Naive B cell (primary cell): Measurements from ENCODE around the gene AP3M1. TPM values are rescaled to one million over a fixed set of nuclear protein-coding genes. Genes with fewer than 3 reads are reported as not detected.
"Not testable (repeated sequence)": the region's sequence is repeated elsewhere in the genome, so short reads cannot be mapped to it uniquely, and the experiment has no call there.

Source experiments
- ATAC-seq, 2 donors: fragments of 150-1000 bp; cut with Tn5 transposase; 2 replicates each; pipeline ENCODE4 v1.10.0; 2021; ENCODE audit warnings: low read depth in 2 of 2, mild to moderate bottlenecking in 2 of 2, moderate library complexity in 2 of 2
- DNase-seq: peaks from one replicate; pipeline ENCODE4 v3.0.0; 2022
- H3K27ac Mint-ChIP-seq, 6 donors: one replicate each; pipeline ENCODE4 v1.8.0; 2020 to 2022; ENCODE audit warnings: mild to moderate bottlenecking in 6 of 6, mixed read lengths in 6 of 6, moderate library complexity in 5 of 6, inconsistent platforms in 2 of 6
- H3K27me3 Mint-ChIP-seq, 3 donors: one replicate each; pipeline ENCODE4 v1.8.0; 2021 to 2022; ENCODE audit warnings: mixed read lengths in 3 of 3, mild to moderate bottlenecking in 1 of 3
- H3K36me3 Mint-ChIP-seq, 2 donors: one replicate each; pipeline ENCODE4 v1.8.0; 2020 to 2022; ENCODE audit warnings: mixed read lengths in 2 of 2, inconsistent platforms in 1 of 2, mild to moderate bottlenecking in 1 of 2
- H3K4me1 Mint-ChIP-seq, 3 donors: one replicate each; pipeline ENCODE4 v1.8.0; 2020 to 2022; ENCODE audit warnings: mixed read lengths in 3 of 3, inconsistent platforms in 1 of 3, mild to moderate bottlenecking in 1 of 3, moderate library complexity in 1 of 3
- H3K4me3 Mint-ChIP-seq, 8 donors: one replicate each; pipeline ENCODE4 v1.8.0; 2020 to 2022; ENCODE audit warnings: mild to moderate bottlenecking in 8 of 8, mixed read lengths in 8 of 8, moderate library complexity in 8 of 8, inconsistent platforms in 2 of 8
- H3K9me3 Mint-ChIP-seq, 7 donors: one replicate each; pipeline ENCODE4 v1.8.0; 2020 to 2022; ENCODE audit warnings: mixed read lengths in 7 of 7, mild to moderate bottlenecking in 5 of 7, inconsistent platforms in 2 of 7, moderate library complexity in 1 of 7
- polyA plus RNA-seq, 6 donors: library from polyadenylated mRNA; unstranded; fragments of 300-500 nt; fragmentation: Illumina TruSeq; gene quantifications; one replicate each; pipeline ENCODE4 v1.2.3, GENCODE V29; 2021; ENCODE audit warnings: low read depth in 6 of 6

The AP3M1 gene
- 10 to 100 TPM; 28.8 to 40.8 (median 32.9) TPM for polyA plus RNA-seq

DNA sequence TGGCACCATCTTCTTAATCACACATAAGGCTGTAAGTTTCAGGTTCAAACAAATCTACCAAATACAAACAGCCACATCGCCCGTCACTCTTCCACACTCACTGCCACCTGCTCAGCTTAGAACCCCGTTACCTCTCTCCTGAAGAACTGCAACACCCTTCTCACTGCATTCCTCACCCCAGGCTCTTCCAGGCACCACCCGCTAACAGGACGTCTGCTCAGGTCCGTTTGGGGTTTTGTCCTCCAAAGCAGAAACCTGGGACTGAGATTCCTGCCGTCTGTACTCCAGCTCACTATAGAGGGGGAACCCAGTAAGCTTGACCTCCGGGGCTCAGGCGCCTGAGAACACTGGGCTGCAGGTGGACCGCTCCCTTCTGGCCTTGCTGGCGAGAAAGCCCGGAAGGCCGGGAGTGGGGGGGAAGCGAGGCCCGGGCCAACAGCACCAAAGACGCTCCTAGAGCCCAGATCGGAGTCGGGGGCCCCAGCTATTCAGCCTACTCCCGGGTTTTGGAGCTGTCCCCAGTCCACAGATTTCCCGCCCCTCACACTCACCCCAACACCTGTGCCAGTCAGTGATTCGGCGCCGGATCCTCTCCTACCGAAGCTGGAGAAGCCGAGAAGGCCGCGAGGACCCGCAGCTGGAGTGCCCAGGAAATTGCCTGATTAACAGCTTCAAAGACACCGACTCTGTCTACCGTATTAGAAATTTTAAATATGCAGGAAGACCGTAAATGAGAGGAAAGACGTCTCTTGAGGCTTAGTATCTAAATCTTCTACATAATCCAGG lies at the start of gene AP3M1:
TSS of gene AP3M1 (minus strand) at position 625 of the 786 bp plus-strand sequence. CDS start 12,449 bp downstream, outside the sequence.
- Mint-ChIP-seq H3K27ac (peak within 1 kb of the TSS in 3 of 6 donors; percentile 12 to 75 (median 66)), H3K9me3 (no peaks in the 10 kb centered on the region), H3K36me3 (peaks cover 4 to 8% of the 10 kb centered on the region in 2 donors), H3K4me3 (no peak within 1 kb of the TSS), H3K27me3 (no peaks in the 10 kb centered on the region), H3K4me1 (peaks cover 44 to 57% (median 52%) of the 10 kb centered on the region in 3 donors)
- ATAC-seq (peak; percentile 47 to 50), DNase-seq (no peak)

DNA sequence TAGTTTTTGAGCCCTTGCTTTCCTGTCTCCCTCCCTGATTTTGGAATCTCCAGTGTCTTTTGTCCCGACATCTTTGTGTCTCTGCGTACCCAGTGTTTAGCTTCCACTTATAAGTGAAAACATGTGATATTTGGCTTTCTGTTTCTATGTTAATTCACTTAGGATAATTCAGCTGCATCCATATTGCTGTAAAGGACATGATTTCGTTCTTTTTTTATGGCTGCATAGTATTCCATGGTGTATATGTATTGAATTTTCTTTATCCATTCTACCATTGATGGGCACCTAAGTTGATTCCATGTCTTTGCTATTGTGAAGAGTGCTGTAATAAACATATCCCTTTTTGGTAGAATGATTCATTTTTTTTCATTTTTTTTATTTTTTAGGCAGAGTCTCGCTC lies 48.7 kb upstream of the AP3M1 start:
- H3K27me3 Mint-ChIP-seq, result no peaks in the 10 kb centered on the region
- H3K9me3 Mint-ChIP-seq, result peaks cover 0 to 2% (median 0%) of the 10 kb centered on the region in 7 donors
- no peak for DNase-seq
- H3K36me3 Mint-ChIP-seq, result peaks cover 3 to 13% of the 10 kb centered on the region in 2 donors
- H3K4me1 Mint-ChIP-seq, result peaks cover 28 to 45% (median 32%) of the 10 kb centered on the region in 3 donors
- H3K27ac Mint-ChIP-seq, result peak overlapping the region in 3 of 6 donors; percentile 12 to 60 (median 18)
- ATAC-seq, result no peak
- no peak overlapping the region for H3K4me3 Mint-ChIP-seq

DNA sequence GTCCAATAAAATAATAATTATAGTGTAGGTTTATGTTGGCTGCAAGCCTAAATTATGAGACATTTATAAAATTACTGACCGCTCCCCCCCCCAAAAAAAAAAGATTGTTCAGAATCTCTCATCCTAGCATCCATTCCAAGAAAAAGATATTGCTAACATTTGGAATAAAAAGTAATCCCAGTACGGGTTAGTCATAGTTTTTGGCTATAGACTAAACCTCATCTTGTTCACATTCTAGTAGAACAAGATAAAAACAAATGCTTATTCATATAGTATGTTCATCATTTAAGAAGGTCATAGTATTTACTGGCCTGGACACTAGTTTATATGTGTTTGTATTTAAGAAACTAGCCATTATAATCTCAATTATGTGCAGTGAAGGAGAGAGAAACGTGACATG lies 44.4 kb upstream of the AP3M1 start:
- H3K9me3 Mint-ChIP-seq, result peaks cover 0 to 2% (median 0%) of the 10 kb centered on the region in 7 donors
- H3K4me1 Mint-ChIP-seq, result peaks cover 61 to 82% (median 70%) of the 10 kb centered on the region in 3 donors

GRCh38 chr10:74194545-74194944 lies 43.9 kb upstream of the AP3M1 start:
- peak overlapping the region in 1 of 8 donors; percentile 3 for H3K4me3 Mint-ChIP-seq
- H3K27me3 Mint-ChIP-seq, result no peaks in the 10 kb centered on the region
- H3K4me1 Mint-ChIP-seq, result peaks cover 64 to 83% (median 73%) of the 10 kb centered on the region in 3 donors

More for the DNA sequence above, 44.4 kb upstream of the AP3M1 start:
- no peaks in the 10 kb centered on the region for H3K27me3 Mint-ChIP-seq
- H3K36me3 Mint-ChIP-seq, result peaks cover 0 to 8% of the 10 kb centered on the region in 2 donors
- H3K4me3 Mint-ChIP-seq, result no peak overlapping the region
- H3K27ac Mint-ChIP-seq, result peak overlapping the region in 1 of 6 donors; percentile 47
- no peak for DNase-seq
- ATAC-seq, result no peak

GRCh38 chr10:74190494-74190893 lies 39.9 kb upstream of the AP3M1 start:
- Mint-ChIP-seq H3K27ac (peak overlapping the region; percentile 77 to 95 (median 88)), H3K36me3 (peaks cover 0 to 4% of the 10 kb centered on the region in 2 donors), H3K27me3 (no peaks in the 10 kb centered on the region), H3K4me1 (peaks cover 74 to 90% (median 88%) of the 10 kb centered on the region in 3 donors), H3K4me3 (peak overlapping the region; percentile 19 to 90 (median 75)), H3K9me3 (no peaks in the 10 kb centered on the region)
- DNase-seq (no peak), ATAC-seq (peak; percentile 7 to 9)

More at GRCh38 chr10:74194545-74194944, 43.9 kb upstream of the AP3M1 start:
- ATAC-seq (no peak), DNase-seq (no peak)
- peaks cover 0 to 8% of the 10 kb centered on the region in 2 donors for H3K36me3 Mint-ChIP-seq
- H3K9me3 Mint-ChIP-seq, result peaks cover 0 to 2% (median 0%) of the 10 kb centered on the region in 7 donors
- peak overlapping the region in 3 of 6 donors; percentile 3 to 85 (median 16) for H3K27ac Mint-ChIP-seq

DNA sequence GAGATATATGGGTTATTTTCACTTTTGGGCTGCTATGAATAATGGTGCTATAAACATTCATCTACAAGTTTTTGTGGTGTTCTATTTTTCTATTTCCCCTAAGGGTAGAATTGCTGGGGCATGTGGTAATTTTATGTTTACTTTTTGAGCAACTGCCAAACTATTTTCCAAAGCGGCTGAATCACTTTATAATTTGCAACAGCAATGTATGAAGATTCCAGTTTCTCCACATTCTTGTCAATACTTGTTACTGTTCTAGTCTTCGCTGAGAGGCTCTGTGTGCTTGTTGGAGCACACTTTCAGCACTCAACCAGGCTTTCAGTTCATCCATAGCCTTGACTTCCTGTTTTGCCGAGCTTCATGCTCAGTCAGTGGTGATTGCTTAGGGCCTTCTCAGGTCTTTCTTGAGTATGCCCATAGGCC lies 39.4 kb upstream of the AP3M1 start:
- Mint-ChIP-seq H3K4me1 (peaks cover 74 to 91% (median 90%) of the 10 kb centered on the region in 3 donors), H3K27ac (peak overlapping the region; percentile 77 to 95 (median 88)), H3K4me3 (peak overlapping the region; percentile 19 to 90 (median 75)), H3K9me3 (no peaks in the 10 kb centered on the region), H3K27me3 (no peaks in the 10 kb centered on the region), H3K36me3 (peaks cover 0 to 7% of the 10 kb centered on the region in 2 donors)
- peak; percentile 95 to 98 for ATAC-seq
- peak; percentile 50 for DNase-seq

DNA sequence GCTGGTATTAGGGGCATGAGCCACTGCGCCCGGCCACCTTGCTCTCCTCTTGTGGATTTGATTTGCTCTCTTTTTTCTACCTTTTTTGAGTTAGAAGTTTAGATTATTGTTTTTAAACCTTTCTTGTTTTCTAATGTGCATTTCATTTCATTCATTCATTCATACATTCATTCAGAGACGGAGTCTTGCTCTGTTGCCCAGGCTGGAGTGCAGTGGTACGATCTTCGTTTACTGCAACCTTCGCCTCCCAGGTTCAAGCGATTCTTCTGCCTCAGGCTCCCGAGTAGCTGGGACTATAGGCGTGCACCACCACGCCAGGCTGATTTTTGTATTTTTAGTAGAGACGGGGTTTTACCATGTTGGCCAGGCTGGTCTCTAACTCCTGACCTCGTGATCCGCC lies 38.0 kb upstream of the AP3M1 start:
- H3K4me3 Mint-ChIP-seq, result peak overlapping the region in 4 of 8 donors; percentile 35 to 59 (median 44)
- H3K4me1 Mint-ChIP-seq, result peaks cover 65 to 89% (median 82%) of the 10 kb centered on the region in 3 donors
- H3K27ac Mint-ChIP-seq, result peak overlapping the region in 5 of 6 donors; percentile 61 to 95 (median 78)
- not testable (repeated sequence) for H3K27me3 Mint-ChIP-seq, ATAC-seq, H3K9me3 Mint-ChIP-seq, DNase-seq
- H3K36me3 Mint-ChIP-seq, result peaks cover 0 to 11% of the 10 kb centered on the region in 2 donors

DNA sequence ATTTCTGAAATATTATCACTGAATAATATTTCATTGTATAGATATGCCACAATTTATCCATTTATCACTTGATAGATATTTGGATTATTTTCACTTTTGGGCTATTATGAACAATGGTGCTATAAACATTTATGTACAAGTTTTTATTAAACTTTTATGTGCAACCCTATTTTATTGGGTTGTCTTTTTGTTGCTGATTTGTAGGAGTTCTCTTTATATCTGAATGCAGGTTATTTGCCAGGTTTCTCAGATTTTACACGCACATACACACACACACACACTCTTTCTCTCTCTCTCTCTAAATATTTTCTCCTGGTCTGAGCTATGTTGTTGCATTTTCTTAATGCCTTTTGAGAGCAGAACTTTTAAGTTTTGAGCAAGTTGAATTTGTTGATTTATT lies 36.6 kb upstream of the AP3M1 start:
- ATAC-seq (no peak), DNase-seq (no peak)
- H3K27me3 Mint-ChIP-seq, result no peaks in the 10 kb centered on the region
- H3K27ac Mint-ChIP-seq, result peak overlapping the region in 4 of 6 donors; percentile 32 to 91 (median 88)
- peaks cover 52 to 82% (median 68%) of the 10 kb centered on the region in 3 donors for H3K4me1 Mint-ChIP-seq
- H3K9me3 Mint-ChIP-seq, result no peaks in the 10 kb centered on the region
- H3K4me3 Mint-ChIP-seq, result peak overlapping the region in 6 of 8 donors; percentile 20 to 74 (median 54)
- peaks cover 0 to 11% of the 10 kb centered on the region in 2 donors for H3K36me3 Mint-ChIP-seq

- ATAC-seq, result no peak
- H3K4me3 Mint-ChIP-seq, result peak overlapping the region in 5 of 8 donors; percentile 3 to 70 (median 21)
These were observed 36.0 kb upstream of the AP3M1 start for GRCh38 chr10:74186678-74187077.

GRCh38 chr10:74179111-74179710 lies 28.6 kb upstream of the AP3M1 start:
- ATAC-seq (no peak), DNase-seq (no peak)
- peak overlapping the region in 5 of 6 donors; percentile 32 to 96 (median 63) for H3K27ac Mint-ChIP-seq
- H3K4me3 Mint-ChIP-seq, result peak overlapping the region; percentile 72 to 97 (median 92)
- H3K9me3 Mint-ChIP-seq, result no peaks in the 10 kb centered on the region
- peaks cover 29 to 64% (median 43%) of the 10 kb centered on the region in 3 donors for H3K4me1 Mint-ChIP-seq
- no peaks in the 10 kb centered on the region for H3K36me3 Mint-ChIP-seq
- no peaks in the 10 kb centered on the region for H3K27me3 Mint-ChIP-seq

More at GRCh38 chr10:74186678-74187077, 36.0 kb upstream of the AP3M1 start:
- H3K27me3 Mint-ChIP-seq, result no peaks in the 10 kb centered on the region
- DNase-seq, result no peak
- peaks cover 0 to 11% of the 10 kb centered on the region in 2 donors for H3K36me3 Mint-ChIP-seq
- peak overlapping the region in 5 of 6 donors; percentile 1 to 88 (median 83) for H3K27ac Mint-ChIP-seq
- H3K9me3 Mint-ChIP-seq, result no peaks in the 10 kb centered on the region
- H3K4me1 Mint-ChIP-seq, result peaks cover 48 to 81% (median 65%) of the 10 kb centered on the region in 3 donors

- Mint-ChIP-seq H3K4me1 (peaks cover 29 to 65% (median 43%) of the 10 kb centered on the region in 3 donors), H3K4me3 (peak overlapping the region; percentile 89 to 97 (median 93)), H3K9me3 (no peaks in the 10 kb centered on the region)
These were observed 27.6 kb upstream of the AP3M1 start for GRCh38 chr10:74178042-74178791.

DNA sequence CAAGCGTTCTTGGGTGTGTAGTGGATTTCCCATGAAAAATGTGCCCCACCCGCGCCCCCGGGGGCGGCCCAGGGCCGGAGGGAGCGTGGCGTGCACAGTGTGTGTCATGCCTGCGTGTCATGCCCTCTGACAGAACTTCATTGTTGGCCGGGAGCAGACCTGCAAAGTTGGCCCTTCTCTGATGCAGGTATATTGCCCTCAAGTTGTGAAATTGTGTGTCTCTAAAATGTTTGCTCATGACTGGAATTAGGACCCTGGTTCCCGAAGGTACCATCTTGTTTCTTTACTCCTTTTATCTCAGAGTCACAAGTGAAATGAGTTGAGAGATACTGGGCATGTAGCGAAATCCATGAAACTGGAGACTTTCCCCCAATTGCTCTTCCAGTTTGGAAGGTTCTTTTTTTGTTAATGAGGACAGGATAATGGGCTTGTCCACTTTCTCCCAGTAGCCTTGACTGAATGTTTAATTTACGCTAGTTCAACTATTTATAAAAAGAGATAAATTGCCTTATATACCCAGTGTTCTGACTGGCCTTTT lies 26.6 kb upstream of the AP3M1 start:
- Mint-ChIP-seq H3K4me1 (peaks cover 29 to 65% (median 45%) of the 10 kb centered on the region in 3 donors), H3K4me3 (peak overlapping the region; percentile 89 to 97 (median 93)), H3K27ac (peak overlapping the region; percentile 96 to 99 (median 98)), H3K9me3 (no peaks in the 10 kb centered on the region), H3K27me3 (no peaks in the 10 kb centered on the region), H3K36me3 (no peaks in the 10 kb centered on the region)
- DNase-seq (no peak), ATAC-seq (peak; percentile 6 to 7)

More at GRCh38 chr10:74178042-74178791, 27.6 kb upstream of the AP3M1 start:
- Mint-ChIP-seq H3K27ac (peak overlapping the region in 5 of 6 donors; percentile 63 to 96 (median 70)), H3K27me3 (no peaks in the 10 kb centered on the region), H3K36me3 (no peaks in the 10 kb centered on the region)
- ATAC-seq (no peak), DNase-seq (no peak)
